ENCODE measurements around the gene RNASEH2B.

Gene RNASEH2B

DNA sequence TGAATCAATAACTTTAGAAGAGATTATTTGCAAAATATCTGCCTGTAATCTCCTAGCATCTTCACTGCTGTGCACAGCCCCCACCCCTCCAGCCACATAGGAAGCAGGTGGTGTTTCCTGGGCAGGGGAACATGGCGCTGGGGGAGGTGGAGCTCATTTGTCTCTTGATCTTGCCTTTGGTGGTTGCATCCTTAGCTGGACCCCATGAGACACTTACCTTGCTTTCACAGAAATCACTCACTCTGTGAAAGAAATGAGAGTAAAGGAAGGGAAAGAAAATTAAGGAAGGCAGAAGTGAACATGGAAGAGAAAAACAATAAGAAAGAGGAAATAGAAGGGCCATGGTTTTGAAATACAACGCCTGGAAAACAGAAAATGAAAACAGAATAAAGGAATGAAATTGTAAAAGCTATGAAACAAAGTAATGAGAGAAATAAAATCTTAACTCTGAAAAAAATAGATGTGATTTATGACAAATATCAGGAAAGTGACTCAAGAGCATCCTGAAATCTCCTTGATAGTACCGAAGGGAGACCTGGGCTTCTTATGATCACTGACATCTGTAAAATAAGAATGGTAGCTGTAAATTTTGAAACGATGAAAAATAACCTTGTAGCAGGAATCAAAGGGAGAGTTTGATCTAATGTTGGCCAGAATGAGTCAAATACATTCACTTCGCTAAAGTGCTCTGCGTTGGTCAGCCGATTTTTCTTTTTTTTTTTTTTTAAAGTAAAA lies 17.2 kb upstream of the RNASEH2B start:
- no peak for DNase-seq (ENCODE audit: low spot score)
- TF ChIP-seq, protein P1, sequence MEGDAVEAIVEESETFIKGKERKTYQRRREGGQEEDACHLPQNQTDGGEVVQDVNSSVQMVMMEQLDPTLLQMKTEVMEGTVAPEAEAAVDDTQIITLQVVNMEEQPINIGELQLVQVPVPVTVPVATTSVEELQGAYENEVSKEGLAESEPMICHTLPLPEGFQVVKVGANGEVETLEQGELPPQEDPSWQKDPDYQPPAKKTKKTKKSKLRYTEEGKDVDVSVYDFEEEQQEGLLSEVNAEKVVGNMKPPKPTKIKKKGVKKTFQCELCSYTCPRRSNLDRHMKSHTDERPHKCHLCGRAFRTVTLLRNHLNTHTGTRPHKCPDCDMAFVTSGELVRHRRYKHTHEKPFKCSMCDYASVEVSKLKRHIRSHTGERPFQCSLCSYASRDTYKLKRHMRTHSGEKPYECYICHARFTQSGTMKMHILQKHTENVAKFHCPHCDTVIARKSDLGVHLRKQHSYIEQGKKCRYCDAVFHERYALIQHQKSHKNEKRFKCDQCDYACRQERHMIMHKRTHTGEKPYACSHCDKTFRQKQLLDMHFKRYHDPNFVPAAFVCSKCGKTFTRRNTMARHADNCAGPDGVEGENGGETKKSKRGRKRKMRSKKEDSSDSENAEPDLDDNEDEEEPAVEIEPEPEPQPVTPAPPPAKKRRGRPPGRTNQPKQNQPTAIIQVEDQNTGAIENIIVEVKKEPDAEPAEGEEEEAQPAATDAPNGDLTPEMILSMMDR (IDR thresholded peaks at IDR 0.05; ENCODE audit: extremely low read depth, missing control alignments) = no peak

DNA sequence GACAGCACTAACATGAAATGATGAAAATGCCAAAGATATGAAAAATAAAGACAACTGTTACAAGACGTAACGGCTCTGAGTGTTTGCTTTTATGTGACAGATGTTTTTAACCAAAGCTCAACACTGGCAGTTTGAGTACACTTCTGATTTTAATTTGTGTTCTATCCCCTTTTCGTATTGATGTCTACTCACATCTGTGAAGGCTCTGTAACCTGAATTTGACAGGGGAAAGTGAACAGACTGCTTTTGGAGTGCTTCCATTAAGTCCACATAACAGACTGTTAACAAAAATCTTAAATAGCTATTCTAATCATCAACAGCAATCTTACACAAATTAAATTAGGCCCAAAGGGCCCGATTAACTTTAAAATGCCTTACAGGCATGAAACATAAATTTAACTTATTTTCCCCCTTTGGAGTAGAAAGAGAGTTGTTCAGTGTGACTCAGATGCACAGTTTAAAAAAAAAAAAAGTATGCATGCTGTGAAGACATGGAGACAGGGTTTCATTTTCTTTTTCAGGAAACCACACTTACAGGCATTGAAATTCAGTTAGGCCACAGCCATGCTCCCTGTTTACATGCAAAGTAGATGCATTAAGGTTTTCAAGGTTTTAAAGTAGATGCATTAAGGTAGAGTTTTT lies 16.3 kb upstream of the RNASEH2B start:
- peak; percentile 56 for DNase-seq (ENCODE audit: low spot score)
- TF ChIP-seq, protein P1 (IDR thresholded peaks at IDR 0.05; ENCODE audit: extremely low read depth, missing control alignments) = no peak

DNA sequence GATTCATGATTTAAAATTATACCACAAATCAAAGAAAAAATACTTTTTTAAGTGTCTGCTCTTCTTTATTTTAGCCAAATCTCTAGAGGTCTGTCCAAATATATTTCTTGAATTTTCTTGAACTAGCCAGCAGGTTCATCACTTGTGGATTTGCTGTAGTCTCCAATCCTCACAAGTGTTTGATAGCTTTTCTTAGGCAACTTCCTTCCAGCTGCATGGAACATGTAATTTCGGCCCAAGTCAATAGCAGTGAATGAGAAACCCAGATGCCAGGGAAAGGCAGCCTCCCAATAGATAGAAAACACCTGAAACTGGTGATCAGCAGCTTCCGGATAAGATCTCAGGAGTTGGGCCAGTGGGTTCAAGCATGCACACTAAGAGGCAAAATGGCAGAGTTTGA lies 15.6 kb upstream of the RNASEH2B start:
- TF ChIP-seq, protein P1 (IDR thresholded peaks at IDR 0.05; ENCODE audit: extremely low read depth, missing control alignments) = no peak
- no peak for DNase-seq (ENCODE audit: low spot score)

DNA sequence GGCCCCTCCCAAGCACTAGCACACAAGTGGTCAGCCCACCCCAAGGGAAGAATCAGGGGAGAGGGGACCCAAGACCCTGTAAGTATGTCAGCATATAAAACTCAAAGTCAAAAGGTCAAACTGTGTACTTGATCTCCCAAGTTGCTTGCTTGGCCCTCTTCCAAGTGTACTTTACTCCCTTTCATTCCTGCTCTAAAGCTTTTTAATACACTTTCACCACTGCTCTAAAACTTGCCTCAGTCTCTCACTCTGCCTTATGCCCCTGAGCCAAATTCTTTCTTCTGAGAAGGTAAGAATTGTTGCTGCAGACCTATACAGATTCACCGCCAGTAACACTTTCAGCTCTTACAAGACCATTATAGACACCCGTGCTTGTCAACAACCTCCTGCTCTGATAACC lies 15.1 kb upstream of the RNASEH2B start:
- no peak for DNase-seq (ENCODE audit: low spot score)

DNA sequence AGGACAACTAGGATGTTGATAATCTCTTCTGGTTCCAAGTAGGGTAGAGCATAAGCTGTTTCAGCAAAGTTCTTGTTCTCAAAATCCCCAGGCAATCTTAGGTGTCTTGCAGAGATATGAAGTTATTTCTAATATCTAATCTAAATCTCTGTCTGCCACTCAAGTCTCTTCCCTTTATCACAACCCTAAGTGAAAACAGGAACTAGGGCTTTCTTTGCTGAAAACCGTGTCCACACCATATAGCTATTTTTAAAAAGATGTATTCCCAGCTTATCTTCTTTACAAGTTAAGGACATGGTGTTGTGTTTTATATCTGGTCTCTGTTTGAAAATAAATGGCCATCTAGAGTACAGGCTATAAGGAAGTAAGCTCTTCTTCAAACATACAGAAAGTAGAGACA lies 11.3 kb upstream of the RNASEH2B start:
- DNase-seq (ENCODE audit: low spot score) = no peak
- TF ChIP-seq, protein P1 (IDR thresholded peaks at IDR 0.05; ENCODE audit: extremely low read depth, missing control alignments) = no peak

More for the DNA sequence above, 15.1 kb upstream of the RNASEH2B start:
- TF ChIP-seq, protein P1 (IDR thresholded peaks at IDR 0.05; ENCODE audit: extremely low read depth, missing control alignments) = no peak

DNA sequence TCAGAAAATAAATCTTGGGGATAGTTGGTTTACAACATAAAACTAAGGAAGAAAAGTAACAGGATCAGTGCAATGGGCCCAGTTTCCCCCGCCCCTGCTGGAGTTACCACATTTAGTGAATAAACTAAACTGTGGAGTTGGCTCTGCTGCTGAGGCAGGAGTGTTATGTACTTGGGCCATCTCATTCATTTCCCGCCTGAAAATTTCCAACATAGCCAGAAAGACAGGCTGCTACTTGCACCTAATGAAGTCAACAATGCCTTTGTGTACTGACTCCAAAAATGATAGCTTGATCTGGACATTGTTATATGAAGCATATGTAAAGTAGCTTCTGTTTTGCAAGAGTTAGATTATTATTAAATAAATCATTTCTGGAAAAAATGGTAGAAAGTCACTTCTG lies 7.9 kb upstream of the RNASEH2B start:
- DNase-seq (ENCODE audit: low spot score) = no peak
- TF ChIP-seq, protein P1 (IDR thresholded peaks at IDR 0.05; ENCODE audit: extremely low read depth, missing control alignments) = no peak

DNA sequence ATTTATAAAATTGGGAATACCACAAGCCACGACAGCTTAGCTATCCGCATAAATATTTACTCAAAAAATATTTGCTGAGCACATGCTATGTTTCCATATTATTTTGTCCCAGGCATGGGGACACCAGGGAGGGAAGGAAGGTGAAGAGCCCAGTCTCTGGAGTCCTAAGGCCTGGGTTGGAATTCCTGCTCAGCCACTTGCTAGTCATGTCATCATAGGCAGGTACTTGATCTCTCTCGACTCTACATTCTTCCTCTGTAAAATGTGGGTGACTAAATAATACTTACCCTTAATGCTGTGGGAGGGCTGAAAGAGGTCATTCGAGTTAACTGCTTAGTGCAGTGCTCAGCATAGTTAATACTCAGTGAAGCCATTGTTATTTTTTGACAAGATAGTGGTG lies 4.3 kb upstream of the RNASEH2B start:
- no peak for DNase-seq (ENCODE audit: low spot score)
- TF ChIP-seq, protein P1 (IDR thresholded peaks at IDR 0.05; ENCODE audit: extremely low read depth, missing control alignments) = no peak
